Immature natural killer cell (primary cell): ENCODE results near the gene SYT8. TPM values are rescaled to one million over a fixed set of nuclear protein-coding genes. Genes with fewer than 3 reads are reported as not detected.
A peak's percentile ranks its signal among the peaks of the same experiment; 100 is the strongest.
"Not testable (repeated sequence)": the region's sequence is repeated elsewhere in the genome, so short reads cannot be mapped to it uniquely, and the experiment has no call there.

Experiments
- DNase-seq, 3 donors: peaks; one replicate each; pipeline ENCODE4 v3.0.0; 2022; ENCODE audit warnings: mixed read lengths in 1 of 3
- H3K27ac Mint-ChIP-seq, 6 donors: one replicate each; pipeline ENCODE4 v1.8.0; 2020; ENCODE audit warnings: mixed read lengths in 6 of 6, mild to moderate bottlenecking in 5 of 6, inconsistent platforms in 4 of 6, moderate library complexity in 3 of 6
- H3K27me3 Mint-ChIP-seq, 3 donors: one replicate each; pipeline ENCODE4 v1.8.0; 2020 to 2021; ENCODE audit warnings: low read depth in 3 of 3, mild to moderate bottlenecking in 3 of 3, mixed read lengths in 3 of 3, moderate library complexity in 3 of 3, inconsistent platforms in 1 of 3
- H3K36me3 Mint-ChIP-seq, 3 donors: one replicate each; pipeline ENCODE4 v1.8.0; 2020; ENCODE audit warnings: mixed read lengths in 3 of 3, inconsistent platforms in 2 of 3, mild to moderate bottlenecking in 2 of 3
- H3K4me1 Mint-ChIP-seq, 2 donors: one replicate each; pipeline ENCODE4 v1.8.0; 2020; ENCODE audit warnings: inconsistent platforms in 2 of 2, mild to moderate bottlenecking in 2 of 2, mixed read lengths in 2 of 2, moderate library complexity in 1 of 2
- H3K4me3 Mint-ChIP-seq, 5 donors: one replicate each; pipeline ENCODE4 v1.8.0; 2020; ENCODE audit warnings: mild to moderate bottlenecking in 5 of 5, mixed read lengths in 5 of 5, inconsistent platforms in 3 of 5, moderate library complexity in 3 of 5
- H3K9me3 Mint-ChIP-seq, 6 donors: one replicate each; pipeline ENCODE4 v1.8.0; 2020; ENCODE audit warnings: mild to moderate bottlenecking in 6 of 6, mixed read lengths in 6 of 6, inconsistent platforms in 4 of 6, moderate library complexity in 3 of 6
- polyA plus RNA-seq, 3 donors: library from polyadenylated mRNA; unstranded; fragments of 300-500 nt; fragmentation: Illumina TruSeq; gene quantifications; one replicate each; pipeline ENCODE4 v1.2.3, GENCODE V29; 2021

SYT8 gene
- polyA plus RNA-seq, 3 donors from 2014 or later, result not detected

- no peaks in the 10 kb centered on the region for H3K4me1 Mint-ChIP-seq
- no peaks in the 10 kb centered on the region for H3K36me3 Mint-ChIP-seq
- peak in 2 of 3 donors; percentile 10 to 18 for DNase-seq
- H3K9me3 Mint-ChIP-seq, result no peaks in the 10 kb centered on the region
- no peak overlapping the region for H3K27ac Mint-ChIP-seq
- H3K27me3 Mint-ChIP-seq, result peaks cover 3 to 21% (median 6%) of the 10 kb centered on the region in 3 donors
- no peak overlapping the region for H3K4me3 Mint-ChIP-seq
Observed at GRCh38 chr11:1807264-1807995, 27.4 kb upstream of the SYT8 start.

DNA sequence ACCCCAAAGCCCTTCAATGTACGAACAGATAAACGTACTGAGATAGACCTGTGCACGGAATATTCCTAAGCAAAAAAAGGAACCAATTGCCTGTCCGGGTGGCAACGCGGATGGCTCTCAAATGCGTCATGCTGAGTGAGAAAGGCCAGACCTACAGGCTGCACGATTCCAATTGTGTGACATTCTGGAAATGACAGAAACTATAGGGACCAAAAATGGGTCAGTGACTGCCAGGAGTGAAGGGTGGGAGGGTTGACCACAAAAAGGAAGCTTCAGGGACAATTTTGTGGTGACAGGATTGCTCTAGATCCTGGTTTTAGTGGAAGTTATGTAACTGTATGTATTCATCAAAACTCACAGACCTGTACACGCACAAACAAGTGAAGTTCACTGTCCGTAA, 24.0 kb upstream of the SYT8 start:
- Mint-ChIP-seq H3K4me1 (no peaks in the 10 kb centered on the region), H3K27ac (no peak overlapping the region), H3K9me3 (peaks cover 0 to 4% (median 0%) of the 10 kb centered on the region in 6 donors), H3K36me3 (no peaks in the 10 kb centered on the region), H3K27me3 (peaks cover 3 to 13% (median 8%) of the 10 kb centered on the region in 3 donors), H3K4me3 (no peak overlapping the region)
- no peak for DNase-seq

DNA sequence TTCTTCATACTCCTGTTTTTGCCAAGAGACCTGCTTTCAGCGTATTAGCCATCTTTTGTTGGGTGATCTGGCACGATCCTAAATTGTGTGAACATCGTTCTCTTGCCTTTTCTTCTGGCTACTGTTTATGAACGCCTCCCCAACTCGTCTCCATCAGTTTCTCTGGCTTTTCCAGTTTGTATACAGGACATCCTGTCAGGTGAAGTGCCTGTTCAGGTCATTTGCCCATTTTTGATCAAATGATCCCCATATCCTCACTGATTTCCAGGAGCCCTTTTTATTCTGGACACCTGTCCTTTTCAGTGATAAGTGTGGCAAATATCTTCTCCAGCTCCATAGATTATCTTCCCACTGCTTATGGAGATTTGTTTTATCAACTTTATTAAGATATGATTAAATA, 22.5 kb upstream of the SYT8 start:
- no peak for DNase-seq
- Mint-ChIP-seq H3K4me3 (no peak overlapping the region), H3K4me1 (no peaks in the 10 kb centered on the region), H3K9me3 (peaks cover 0 to 4% (median 0%) of the 10 kb centered on the region in 6 donors), H3K36me3 (no peaks in the 10 kb centered on the region), H3K27ac (no peak overlapping the region), H3K27me3 (peaks cover 4 to 12% (median 8%) of the 10 kb centered on the region in 3 donors)

DNA sequence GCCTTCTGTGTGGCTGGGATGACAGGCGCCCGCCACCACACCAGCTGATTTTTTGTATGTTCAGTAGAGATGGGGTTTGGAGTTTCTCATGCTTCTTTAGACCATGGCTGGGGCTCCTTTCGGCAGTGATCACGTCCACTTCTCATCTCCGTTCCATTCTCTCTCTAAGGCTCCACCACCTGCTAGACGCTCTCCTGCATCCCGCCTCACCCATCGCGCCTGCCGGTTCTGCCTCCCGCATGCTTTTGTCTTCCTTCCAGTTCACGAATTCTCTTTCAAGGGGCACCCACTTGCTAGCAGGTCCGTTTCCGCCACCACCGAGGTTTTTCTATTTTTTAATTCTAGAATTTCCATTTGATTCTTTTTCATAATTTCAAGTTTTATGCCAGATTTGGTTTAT, 22.0 kb upstream of the SYT8 start:
- Mint-ChIP-seq H3K9me3 (peaks cover 0 to 4% (median 0%) of the 10 kb centered on the region in 6 donors), H3K27me3 (peaks cover 3 to 7% (median 6%) of the 10 kb centered on the region in 3 donors), H3K4me1 (no peaks in the 10 kb centered on the region), H3K4me3 (no peak overlapping the region), H3K36me3 (no peaks in the 10 kb centered on the region), H3K27ac (no peak overlapping the region)
- DNase-seq, result no peak

GRCh38 chr11:1813356-1813755, 21.4 kb upstream of the SYT8 start:
- not testable (repeated sequence) for H3K27me3 Mint-ChIP-seq, H3K9me3 Mint-ChIP-seq, H3K4me1 Mint-ChIP-seq, H3K4me3 Mint-ChIP-seq, H3K27ac Mint-ChIP-seq, DNase-seq, H3K36me3 Mint-ChIP-seq

DNA sequence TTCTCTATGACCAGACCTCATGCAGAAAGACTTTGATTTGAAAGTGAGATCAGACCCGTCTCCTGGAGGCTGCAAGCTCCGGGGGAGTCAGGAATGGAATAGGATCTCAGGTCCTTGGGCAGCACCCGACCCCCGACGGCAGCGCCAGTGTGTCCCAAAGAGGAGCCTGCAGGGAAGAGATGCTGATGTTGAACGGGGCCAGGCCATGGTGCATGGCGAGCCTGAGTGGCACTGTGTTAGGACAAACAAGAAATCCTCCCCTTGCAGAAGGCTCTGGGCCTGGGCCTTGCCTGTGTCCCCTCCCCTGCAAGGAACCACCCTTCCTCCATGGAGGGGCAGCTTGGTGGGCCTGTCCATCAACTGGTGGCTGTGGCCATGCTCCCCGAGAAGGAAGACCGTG, 20.1 kb upstream of the SYT8 start:
- Mint-ChIP-seq H3K4me3 (no peak overlapping the region), H3K27ac (no peak overlapping the region), H3K4me1 (peaks cover 9 to 14% of the 10 kb centered on the region in 2 donors), H3K36me3 (no peaks in the 10 kb centered on the region), H3K27me3 (peaks cover 3 to 6% (median 4%) of the 10 kb centered on the region in 3 donors), H3K9me3 (peaks cover 0 to 6% (median 2%) of the 10 kb centered on the region in 6 donors)
- DNase-seq, result no peak

GRCh38 chr11:1815311-1815710, 19.5 kb upstream of the SYT8 start:
- H3K27ac Mint-ChIP-seq, result no peak overlapping the region
- DNase-seq, result no peak
- H3K9me3 Mint-ChIP-seq, result peaks cover 0 to 6% (median 2%) of the 10 kb centered on the region in 6 donors
- H3K36me3 Mint-ChIP-seq, result no peaks in the 10 kb centered on the region
- H3K27me3 Mint-ChIP-seq, result peaks cover 4 to 7% (median 6%) of the 10 kb centered on the region in 3 donors
- H3K4me3 Mint-ChIP-seq, result no peak overlapping the region
- peaks cover 9 to 14% of the 10 kb centered on the region in 2 donors for H3K4me1 Mint-ChIP-seq

- H3K36me3 Mint-ChIP-seq, result no peaks in the 10 kb centered on the region
- H3K27ac Mint-ChIP-seq, result no peak overlapping the region
- no peak overlapping the region for H3K4me3 Mint-ChIP-seq
- peaks cover 9 to 14% of the 10 kb centered on the region in 2 donors for H3K4me1 Mint-ChIP-seq
- peaks cover 6 to 7% (median 6%) of the 10 kb centered on the region in 3 donors for H3K27me3 Mint-ChIP-seq
- H3K9me3 Mint-ChIP-seq, result peaks cover 0 to 6% (median 2%) of the 10 kb centered on the region in 6 donors
- DNase-seq, result no peak
Observed at GRCh38 chr11:1815751-1816150, 19.0 kb upstream of the SYT8 start.

- no peak overlapping the region for H3K4me3 Mint-ChIP-seq
- H3K9me3 Mint-ChIP-seq, result peaks cover 0 to 6% (median 2%) of the 10 kb centered on the region in 6 donors
- no peak for DNase-seq
- peaks cover 4 to 7% (median 6%) of the 10 kb centered on the region in 3 donors for H3K27me3 Mint-ChIP-seq
- H3K36me3 Mint-ChIP-seq, result no peaks in the 10 kb centered on the region
- H3K4me1 Mint-ChIP-seq, result peaks cover 9 to 14% of the 10 kb centered on the region in 2 donors
- no peak overlapping the region for H3K27ac Mint-ChIP-seq
Observed at GRCh38 chr11:1817000-1817399, 17.8 kb upstream of the SYT8 start.

DNA sequence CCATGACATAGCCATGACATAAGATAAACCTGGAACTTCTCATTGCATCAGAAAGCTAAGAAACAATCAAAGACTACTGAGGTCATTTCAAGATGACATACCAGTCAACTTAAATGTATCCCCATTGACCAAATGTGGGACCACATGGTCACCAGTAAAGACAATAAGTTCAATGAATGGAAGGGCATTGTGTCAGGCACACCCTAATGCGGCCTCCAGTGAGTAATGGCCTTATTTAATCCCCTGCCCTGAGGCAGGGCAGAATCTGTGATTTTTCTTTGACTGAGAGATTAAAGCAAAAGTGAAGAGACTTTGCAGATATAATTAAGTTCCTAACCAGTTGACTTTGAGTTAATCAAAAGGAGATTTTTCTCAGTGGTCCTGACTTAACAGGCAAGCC, 17.3 kb upstream of the SYT8 start:
- Mint-ChIP-seq H3K4me1 (peaks cover 9 to 14% of the 10 kb centered on the region in 2 donors), H3K36me3 (no peaks in the 10 kb centered on the region), H3K4me3 (no peak overlapping the region), H3K27ac (no peak overlapping the region), H3K27me3 (peaks cover 4 to 9% (median 6%) of the 10 kb centered on the region in 3 donors), H3K9me3 (peaks cover 0 to 6% (median 2%) of the 10 kb centered on the region in 6 donors)
- no peak for DNase-seq

GRCh38 chr11:1819074-1819473, 15.7 kb upstream of the SYT8 start:
- Mint-ChIP-seq H3K4me3 (no peak overlapping the region), H3K36me3 (no peaks in the 10 kb centered on the region), H3K27me3 (peaks cover 2 to 6% (median 5%) of the 10 kb centered on the region in 3 donors), H3K9me3 (peaks cover 0 to 6% (median 1%) of the 10 kb centered on the region in 6 donors), H3K4me1 (peaks cover 9 to 14% of the 10 kb centered on the region in 2 donors), H3K27ac (peak overlapping the region in 3 of 6 donors; percentile 21 to 48 (median 35))
- DNase-seq, result peak in 1 of 3 donors; percentile 26

DNA sequence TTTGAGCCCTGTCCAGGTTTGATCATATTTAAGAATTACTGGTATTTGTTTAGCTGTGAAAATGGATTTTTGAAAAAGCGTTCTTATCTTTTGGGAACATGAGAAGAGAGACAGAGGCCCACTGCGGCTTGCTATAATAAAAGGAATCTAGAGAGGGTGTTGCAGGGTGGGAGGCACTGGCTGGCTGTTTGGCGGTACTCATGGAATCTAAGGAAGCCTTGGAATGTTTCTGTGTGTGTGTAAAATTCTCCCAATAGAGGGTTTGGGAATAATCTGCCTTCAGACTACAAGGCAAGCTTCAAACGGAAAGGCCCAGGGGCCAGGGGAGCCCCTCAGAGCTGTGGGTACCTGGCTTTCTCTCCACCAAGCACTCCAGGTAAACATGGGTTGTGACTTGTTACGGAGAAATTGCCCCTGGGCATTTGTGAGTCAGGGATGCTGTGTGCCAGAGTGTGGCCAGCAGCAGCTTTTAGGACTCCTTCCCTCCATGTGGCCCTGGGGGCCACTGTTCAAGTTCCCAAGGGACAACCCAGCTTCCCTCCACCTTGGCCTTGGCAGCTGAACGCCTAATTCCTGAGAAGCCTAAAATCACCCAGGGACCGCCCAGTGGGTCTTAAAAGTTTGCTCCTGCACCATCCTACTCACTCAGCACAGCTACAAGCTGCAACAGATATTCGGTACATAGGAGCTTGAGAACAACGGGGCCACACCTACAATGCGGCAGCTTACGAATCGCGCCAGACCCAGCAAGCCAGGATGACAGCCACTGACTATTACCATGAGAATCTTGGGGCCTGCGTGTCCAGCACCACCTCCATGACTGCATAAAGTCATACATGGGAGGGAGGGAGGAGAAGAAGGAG, 14.1 kb upstream of the SYT8 start:
- H3K36me3 Mint-ChIP-seq, result no peaks in the 10 kb centered on the region
- peaks cover 0 to 6% (median 1%) of the 10 kb centered on the region in 6 donors for H3K9me3 Mint-ChIP-seq
- no peak for DNase-seq
- no peak overlapping the region for H3K4me3 Mint-ChIP-seq
- no peak overlapping the region for H3K27ac Mint-ChIP-seq
- H3K27me3 Mint-ChIP-seq, result peaks cover 2 to 6% (median 5%) of the 10 kb centered on the region in 3 donors
- H3K4me1 Mint-ChIP-seq, result peaks cover 9 to 14% of the 10 kb centered on the region in 2 donors

GRCh38 chr11:1821562-1821961, 13.2 kb upstream of the SYT8 start:
- DNase-seq, result no peak
- Mint-ChIP-seq H3K9me3 (peaks cover 0 to 6% (median 1%) of the 10 kb centered on the region in 6 donors), H3K36me3 (no peaks in the 10 kb centered on the region), H3K4me3 (no peak overlapping the region), H3K4me1 (peaks cover 9 to 14% of the 10 kb centered on the region in 2 donors), H3K27ac (no peak overlapping the region), H3K27me3 (peaks cover 2 to 6% (median 5%) of the 10 kb centered on the region in 3 donors)
